Measurements from ENCODE around the gene NQO1. TPM values are rescaled to one million over a fixed set of nuclear protein-coding genes. Genes with fewer than 3 reads are reported as not detected.

The NQO1 gene
- total and polyA plus RNA-seq, 2 of the 13 experiments (the other 11 are each of a cell fraction or from before 2014, with no cell fraction given): 464 to 1,060 TPM

DNA sequence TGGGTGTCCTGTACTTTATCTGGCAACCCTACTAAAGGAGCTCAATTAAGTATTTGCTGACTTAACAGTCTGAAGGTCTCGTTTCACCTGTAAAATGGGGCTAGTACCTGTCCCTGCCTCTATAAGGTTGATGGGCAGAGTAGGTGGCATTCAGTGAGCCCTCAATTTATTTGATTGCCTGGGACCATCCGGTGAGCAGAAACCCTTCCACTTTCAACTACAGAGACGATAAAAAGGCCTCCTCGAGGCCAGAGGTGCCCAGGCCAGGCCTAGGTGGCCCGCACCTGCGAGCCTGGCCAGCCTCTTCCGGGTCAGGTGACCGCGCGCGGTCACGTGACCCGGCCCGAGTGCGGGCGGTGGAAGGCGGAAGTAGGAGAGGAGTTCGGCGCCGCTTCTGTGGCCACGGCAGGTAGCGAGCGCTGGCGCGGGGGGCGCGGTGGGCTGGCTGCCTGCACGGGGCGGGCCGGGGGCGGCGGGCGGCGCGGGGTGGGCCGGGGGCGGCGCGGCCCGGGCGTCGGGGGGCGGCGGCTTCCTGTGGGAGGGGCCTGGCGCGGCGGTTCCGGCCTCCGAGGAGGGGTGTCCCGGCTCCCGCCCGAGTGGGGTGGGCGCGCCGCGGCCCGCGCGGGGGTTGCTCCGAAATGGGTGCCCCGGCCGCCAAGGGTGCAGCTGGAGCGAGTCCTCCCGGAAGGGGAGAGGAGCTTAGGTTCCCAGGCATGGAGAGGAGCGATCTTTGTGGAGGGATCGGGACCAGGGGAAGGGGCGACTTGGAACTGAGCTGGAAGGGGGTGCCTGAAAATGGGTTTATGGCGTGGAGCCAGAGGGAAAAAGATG is 35.8 kb upstream of the NQO1 start, which contains the start of gene WWP2 (continued):
- no peak for TF ChIP-seq ZFP90 (CRISPR knock-in tag; IDR thresholded peaks at IDR 0.05; ENCODE audit: borderline replicate concordance)
- peak; percentile 85 for TF ChIP-seq POLR2AphosphoS5 (IDR thresholded peaks at IDR 0.05; ENCODE audit: low read depth, low read length)
- TF ChIP-seq ZNF101 (CRISPR knock-in tag; IDR thresholded peaks at IDR 0.05; ENCODE audit: borderline replicate concordance, low read depth): no peak
- TF ChIP-seq ZNF660 (CRISPR knock-in tag; IDR thresholded peaks at IDR 0.05; ENCODE audit: borderline replicate concordance, low read depth): no peak
- TF ChIP-seq, protein P1, sequence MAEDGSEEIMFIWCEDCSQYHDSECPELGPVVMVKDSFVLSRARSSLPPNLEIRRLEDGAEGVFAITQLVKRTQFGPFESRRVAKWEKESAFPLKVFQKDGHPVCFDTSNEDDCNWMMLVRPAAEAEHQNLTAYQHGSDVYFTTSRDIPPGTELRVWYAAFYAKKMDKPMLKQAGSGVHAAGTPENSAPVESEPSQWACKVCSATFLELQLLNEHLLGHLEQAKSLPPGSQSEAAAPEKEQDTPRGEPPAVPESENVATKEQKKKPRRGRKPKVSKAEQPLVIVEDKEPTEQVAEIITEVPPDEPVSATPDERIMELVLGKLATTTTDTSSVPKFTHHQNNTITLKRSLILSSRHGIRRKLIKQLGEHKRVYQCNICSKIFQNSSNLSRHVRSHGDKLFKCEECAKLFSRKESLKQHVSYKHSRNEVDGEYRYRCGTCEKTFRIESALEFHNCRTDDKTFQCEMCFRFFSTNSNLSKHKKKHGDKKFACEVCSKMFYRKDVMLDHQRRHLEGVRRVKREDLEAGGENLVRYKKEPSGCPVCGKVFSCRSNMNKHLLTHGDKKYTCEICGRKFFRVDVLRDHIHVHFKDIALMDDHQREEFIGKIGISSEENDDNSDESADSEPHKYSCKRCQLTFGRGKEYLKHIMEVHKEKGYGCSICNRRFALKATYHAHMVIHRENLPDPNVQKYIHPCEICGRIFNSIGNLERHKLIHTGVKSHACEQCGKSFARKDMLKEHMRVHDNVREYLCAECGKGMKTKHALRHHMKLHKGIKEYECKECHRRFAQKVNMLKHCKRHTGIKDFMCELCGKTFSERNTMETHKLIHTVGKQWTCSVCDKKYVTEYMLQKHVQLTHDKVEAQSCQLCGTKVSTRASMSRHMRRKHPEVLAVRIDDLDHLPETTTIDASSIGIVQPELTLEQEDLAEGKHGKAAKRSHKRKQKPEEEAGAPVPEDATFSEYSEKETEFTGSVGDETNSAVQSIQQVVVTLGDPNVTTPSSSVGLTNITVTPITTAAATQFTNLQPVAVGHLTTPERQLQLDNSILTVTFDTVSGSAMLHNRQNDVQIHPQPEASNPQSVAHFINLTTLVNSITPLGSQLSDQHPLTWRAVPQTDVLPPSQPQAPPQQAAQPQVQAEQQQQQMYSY (CRISPR knock-in tag; IDR thresholded peaks at IDR 0.05): no peak
- TF ChIP-seq ZKSCAN8 (CRISPR knock-in tag; IDR thresholded peaks at IDR 0.05; ENCODE audit: borderline replicate concordance): peak; percentile 70
- no peak for TF ChIP-seq ZNF737 (CRISPR knock-in tag; IDR thresholded peaks at IDR 0.05; ENCODE audit: borderline replicate concordance)
- TF ChIP-seq HNRNPK (IDR thresholded peaks at IDR 0.05; ENCODE audit: low read depth, low read length, poor library complexity, severe bottlenecking): no peak
- 0 out of 2 replicates have a peak, but pooled peaks have one; percentile 34 for TF ChIP-seq ZNF121 (CRISPR knock-in tag; IDR thresholded peaks at IDR 0.05)
- no peak for TF ChIP-seq SP140L (CRISPR knock-in tag; IDR thresholded peaks at IDR 0.05; ENCODE audit: borderline replicate concordance)
- TF ChIP-seq ZNF335 (CRISPR knock-in tag; IDR thresholded peaks at IDR 0.05): 0 out of 2 replicates have a peak, but pooled peaks have one; percentile 69
- TF ChIP-seq, protein P2, sequence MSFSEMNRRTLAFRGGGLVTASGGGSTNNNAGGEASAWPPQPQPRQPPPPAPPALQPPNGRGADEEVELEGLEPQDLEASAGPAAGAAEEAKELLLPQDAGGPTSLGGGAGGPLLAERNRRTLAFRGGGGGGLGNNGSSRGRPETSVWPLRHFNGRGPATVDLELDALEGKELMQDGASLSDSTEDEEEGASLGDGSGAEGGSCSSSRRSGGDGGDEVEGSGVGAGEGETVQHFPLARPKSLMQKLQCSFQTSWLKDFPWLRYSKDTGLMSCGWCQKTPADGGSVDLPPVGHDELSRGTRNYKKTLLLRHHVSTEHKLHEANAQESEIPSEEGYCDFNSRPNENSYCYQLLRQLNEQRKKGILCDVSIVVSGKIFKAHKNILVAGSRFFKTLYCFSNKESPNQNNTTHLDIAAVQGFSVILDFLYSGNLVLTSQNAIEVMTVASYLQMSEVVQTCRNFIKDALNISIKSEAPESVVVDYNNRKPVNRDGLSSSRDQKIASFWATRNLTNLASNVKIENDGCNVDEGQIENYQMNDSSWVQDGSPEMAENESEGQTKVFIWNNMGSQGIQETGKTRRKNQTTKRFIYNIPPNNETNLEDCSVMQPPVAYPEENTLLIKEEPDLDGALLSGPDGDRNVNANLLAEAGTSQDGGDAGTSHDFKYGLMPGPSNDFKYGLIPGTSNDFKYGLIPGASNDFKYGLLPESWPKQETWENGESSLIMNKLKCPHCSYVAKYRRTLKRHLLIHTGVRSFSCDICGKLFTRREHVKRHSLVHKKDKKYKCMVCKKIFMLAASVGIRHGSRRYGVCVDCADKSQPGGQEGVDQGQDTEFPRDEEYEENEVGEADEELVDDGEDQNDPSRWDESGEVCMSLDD (CRISPR knock-in tag; IDR thresholded peaks at IDR 0.05; ENCODE audit: borderline replicate concordance): no peak; the same call in 1 of the 2 replicates
- TF ChIP-seq ZSCAN9 (CRISPR knock-in tag; IDR thresholded peaks at IDR 0.05; ENCODE audit: borderline replicate concordance): peak; percentile 54; the same call in 1 of the 2 replicates
- no peak for TF ChIP-seq ZNF180 (CRISPR knock-in tag; IDR thresholded peaks at IDR 0.05; ENCODE audit: borderline replicate concordance, low read depth)
- TF ChIP-seq, protein P3, sequence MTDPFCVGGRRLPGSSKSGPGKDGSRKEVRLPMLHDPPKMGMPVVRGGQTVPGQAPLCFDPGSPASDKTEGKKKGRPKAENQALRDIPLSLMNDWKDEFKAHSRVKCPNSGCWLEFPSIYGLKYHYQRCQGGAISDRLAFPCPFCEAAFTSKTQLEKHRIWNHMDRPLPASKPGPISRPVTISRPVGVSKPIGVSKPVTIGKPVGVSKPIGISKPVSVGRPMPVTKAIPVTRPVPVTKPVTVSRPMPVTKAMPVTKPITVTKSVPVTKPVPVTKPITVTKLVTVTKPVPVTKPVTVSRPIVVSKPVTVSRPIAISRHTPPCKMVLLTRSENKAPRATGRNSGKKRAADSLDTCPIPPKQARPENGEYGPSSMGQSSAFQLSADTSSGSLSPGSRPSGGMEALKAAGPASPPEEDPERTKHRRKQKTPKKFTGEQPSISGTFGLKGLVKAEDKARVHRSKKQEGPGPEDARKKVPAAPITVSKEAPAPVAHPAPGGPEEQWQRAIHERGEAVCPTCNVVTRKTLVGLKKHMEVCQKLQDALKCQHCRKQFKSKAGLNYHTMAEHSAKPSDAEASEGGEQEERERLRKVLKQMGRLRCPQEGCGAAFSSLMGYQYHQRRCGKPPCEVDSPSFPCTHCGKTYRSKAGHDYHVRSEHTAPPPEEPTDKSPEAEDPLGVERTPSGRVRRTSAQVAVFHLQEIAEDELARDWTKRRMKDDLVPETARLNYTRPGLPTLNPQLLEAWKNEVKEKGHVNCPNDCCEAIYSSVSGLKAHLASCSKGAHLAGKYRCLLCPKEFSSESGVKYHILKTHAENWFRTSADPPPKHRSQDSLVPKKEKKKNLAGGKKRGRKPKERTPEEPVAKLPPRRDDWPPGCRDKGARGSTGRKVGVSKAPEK (CRISPR knock-in tag; IDR thresholded peaks at IDR 0.05; ENCODE audit: borderline replicate concordance): no peak
- TF ChIP-seq, protein P4, sequence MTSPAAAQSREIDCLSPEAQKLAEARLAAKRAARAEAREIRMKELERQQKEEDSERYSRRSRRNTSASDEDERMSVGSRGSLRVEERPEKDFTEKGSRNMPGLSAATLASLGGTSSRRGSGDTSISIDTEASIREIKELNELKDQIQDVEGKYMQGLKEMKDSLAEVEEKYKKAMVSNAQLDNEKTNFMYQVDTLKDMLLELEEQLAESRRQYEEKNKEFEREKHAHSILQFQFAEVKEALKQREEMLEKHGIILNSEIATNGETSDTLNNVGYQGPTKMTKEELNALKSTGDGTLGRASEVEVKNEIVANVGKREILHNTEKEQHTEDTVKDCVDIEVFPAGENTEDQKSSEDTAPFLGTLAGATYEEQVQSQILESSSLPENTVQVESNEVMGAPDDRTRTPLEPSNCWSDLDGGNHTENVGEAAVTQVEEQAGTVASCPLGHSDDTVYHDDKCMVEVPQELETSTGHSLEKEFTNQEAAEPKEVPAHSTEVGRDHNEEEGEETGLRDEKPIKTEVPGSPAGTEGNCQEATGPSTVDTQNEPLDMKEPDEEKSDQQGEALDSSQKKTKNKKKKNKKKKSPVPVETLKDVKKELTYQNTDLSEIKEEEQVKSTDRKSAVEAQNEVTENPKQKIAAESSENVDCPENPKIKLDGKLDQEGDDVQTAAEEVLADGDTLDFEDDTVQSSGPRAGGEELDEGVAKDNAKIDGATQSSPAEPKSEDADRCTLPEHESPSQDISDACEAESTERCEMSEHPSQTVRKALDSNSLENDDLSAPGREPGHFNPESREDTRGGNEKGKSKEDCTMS (CRISPR knock-in tag; conservative IDR thresholded peaks at IDR 0.05): no peak

Measured in HepG2 (cell line).